Ishikawa (cell line): ENCODE results near the gene GNAT1.

ENCODE experiments used
- CEBPB ChIP-seq: IDR thresholded peaks from 2 replicates; pipeline ENCODE4 v1.6.1; 2012
- EGR1 ChIP-seq: IDR thresholded peaks from 2 replicates; pipeline ENCODE4 v1.6.1; 2012
- EP300 ChIP-seq: IDR thresholded peaks from 2 replicates; pipeline ENCODE4 v1.6.1; 2012; ENCODE audit warnings: borderline replicate concordance
- ZBTB7A ChIP-seq: IDR thresholded peaks from 2 replicates; pipeline ENCODE4 v1.6.1; 2012; ENCODE audit warnings: low read depth
- TF ChIP-seq, protein P1 (sequence below): IDR thresholded peaks from 2 replicates; pipeline ENCODE4 v1.6.1; 2012; ENCODE audit warnings: low read depth, mild to moderate bottlenecking

DNA sequence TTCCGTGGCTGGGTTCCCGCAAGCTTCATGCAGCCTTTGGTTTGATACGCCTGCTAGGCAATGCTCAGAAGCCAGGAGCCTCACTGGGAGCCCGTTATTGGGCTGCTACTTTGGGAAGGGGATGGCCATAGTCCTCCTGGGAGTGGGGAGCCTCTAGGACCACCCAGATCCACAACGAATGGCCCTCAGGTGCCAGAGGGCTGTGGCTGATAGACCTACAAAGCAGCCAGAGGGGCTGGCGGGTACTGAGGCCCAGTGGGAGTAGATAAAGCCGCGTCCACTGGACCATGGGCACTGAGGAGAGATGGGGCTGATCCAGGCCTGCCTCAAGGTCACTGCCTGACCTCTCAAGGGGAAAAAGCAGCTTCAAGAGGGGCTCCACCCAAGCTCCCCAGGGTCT, 714 bp downstream of the GNAT1 start:
- TF ChIP-seq EGR1 (no peak), EP300 (no peak), ZBTB7A (no peak), CEBPB (no peak)
- TF ChIP-seq, protein P1, sequence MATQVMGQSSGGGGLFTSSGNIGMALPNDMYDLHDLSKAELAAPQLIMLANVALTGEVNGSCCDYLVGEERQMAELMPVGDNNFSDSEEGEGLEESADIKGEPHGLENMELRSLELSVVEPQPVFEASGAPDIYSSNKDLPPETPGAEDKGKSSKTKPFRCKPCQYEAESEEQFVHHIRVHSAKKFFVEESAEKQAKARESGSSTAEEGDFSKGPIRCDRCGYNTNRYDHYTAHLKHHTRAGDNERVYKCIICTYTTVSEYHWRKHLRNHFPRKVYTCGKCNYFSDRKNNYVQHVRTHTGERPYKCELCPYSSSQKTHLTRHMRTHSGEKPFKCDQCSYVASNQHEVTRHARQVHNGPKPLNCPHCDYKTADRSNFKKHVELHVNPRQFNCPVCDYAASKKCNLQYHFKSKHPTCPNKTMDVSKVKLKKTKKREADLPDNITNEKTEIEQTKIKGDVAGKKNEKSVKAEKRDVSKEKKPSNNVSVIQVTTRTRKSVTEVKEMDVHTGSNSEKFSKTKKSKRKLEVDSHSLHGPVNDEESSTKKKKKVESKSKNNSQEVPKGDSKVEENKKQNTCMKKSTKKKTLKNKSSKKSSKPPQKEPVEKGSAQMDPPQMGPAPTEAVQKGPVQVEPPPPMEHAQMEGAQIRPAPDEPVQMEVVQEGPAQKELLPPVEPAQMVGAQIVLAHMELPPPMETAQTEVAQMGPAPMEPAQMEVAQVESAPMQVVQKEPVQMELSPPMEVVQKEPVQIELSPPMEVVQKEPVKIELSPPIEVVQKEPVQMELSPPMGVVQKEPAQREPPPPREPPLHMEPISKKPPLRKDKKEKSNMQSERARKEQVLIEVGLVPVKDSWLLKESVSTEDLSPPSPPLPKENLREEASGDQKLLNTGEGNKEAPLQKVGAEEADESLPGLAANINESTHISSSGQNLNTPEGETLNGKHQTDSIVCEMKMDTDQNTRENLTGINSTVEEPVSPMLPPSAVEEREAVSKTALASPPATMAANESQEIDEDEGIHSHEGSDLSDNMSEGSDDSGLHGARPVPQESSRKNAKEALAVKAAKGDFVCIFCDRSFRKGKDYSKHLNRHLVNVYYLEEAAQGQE, result no peak
